Pancreas (tissue), 10 donors: ENCODE data around the gene PNMT. TPM values are rescaled to one million over a fixed set of nuclear protein-coding genes. Genes with fewer than 3 reads are reported as not detected.

Experiments used
- ATAC-seq, 4 donors: fragments of 200-7000 bp; cut with Tn5 transposase; one replicate each; pipeline versions ENCODE4 v1.8.0 to v1.9.1; 2020; ENCODE audit warnings: mild to moderate bottlenecking in 4 of 4, moderate library complexity in 4 of 4
- DNase-seq, 6 donors: peaks; one replicate each; pipeline ENCODE4 v3.0.0-alpha.2; 2020
- FAIRE-seq: peaks from 2 replicates; lab custom pipeline; 2012; peaks lifted over from hg19 to GRCh38; lab: Jason Lieb, UNC
- H3K27ac ChIP-seq, 4 donors: fragments of 200-600 bp; sonication (generic); 1 replicate in 3 of 4; 2 replicates in 1 of 4; pipeline versions ENCODE4 v1.5.0 to v1.8.0; 2020
- H3K27me3 ChIP-seq, 4 donors: fragments of 200-600 bp; one replicate each; pipeline ENCODE4 v1.8.0; 2021
- H3K36me3 ChIP-seq, 3 donors: fragments of 200-600 bp; sonication (generic) in 1 of 3; one replicate each; pipeline versions ENCODE4 v1.5.0 to v1.8.0; 2020 to 2021
- H3K4me1 ChIP-seq, 3 donors: fragments of 200-600 bp; one replicate each; pipeline ENCODE4 v1.8.0; 2021
- H3K4me3 ChIP-seq, 4 donors: fragments of 200-600 bp; sonication (generic) in 2 of 4; one replicate each; pipeline versions ENCODE4 v1.5.0 to v1.8.0; 2020 to 2021
- H3K9me3 ChIP-seq, 4 donors: fragments of 200-600 bp; one replicate each; pipeline ENCODE4 v1.8.0; 2021
- WGBS, 2 donors: extraction: QIAGEN DNeasy Blood & Tissue Kit; methylation state at CpG; one replicate each; pipeline ENCODE4 v1.1.7; 2013; 5-methylcytosine and 5-hydroxymethylcytosine counted together
- intact Hi-C, 3 donors: fragments of 100-400 bp; cut with DNase I; formaldehyde crosslinking; loops; one replicate each; pipeline versions ENCODE4 v1.11.1 to v1.14.2; 2022
- polyA plus RNA-seq, 2 donors: library from polyadenylated mRNA; stranded (reverse); fragments of 200-250 nt; gene quantifications; one replicate each; pipeline ENCODE4 v1.2.3, GENCODE V29; 2013
- total RNA-seq, 6 donors: library from RNA; stranded (reverse); fragmentation: NEBNext Ultra II Directional in 4 of 6; extraction: Animal tissue kit (Norgen Biotek cat#: 25700) in 4 of 6; gene quantifications; one replicate each; pipeline versions ENCODE4 v1.2.1 to v1.2.4, GENCODE V29; 2021 to 2023
- TF ChIP-seq, protein P1 (sequence below), 4 donors: fragments of 200-600 bp; sonication (generic) in 3 of 4; IDR thresholded peaks; one replicate each; pipeline versions ENCODE4 v1.5.0 to v1.8.0; 2021; ENCODE audit warnings: antibody characterized with exemption in 4 of 4
- donor health status: healthy with polysubstance abuse.
- donor health status: DM: no; HTN: no; CAD: no; lungs with moderate emphysema.
- donor health status: DM: no; HTN: no; CAD: no.
- donor health status: control.
- donor health status: control.
- donor health status: Bipolar disorder and iron deficiency.
- donor health status: DM: yes; HTN: yes; CAD: no.
- donor health status: DM: no; HTN: no; CAD: no.
- donor health status: DM: no; HTN: no; CAD: no.
- donor health status: DM: yes; HTN: yes; CAD: no.

The PNMT gene
- total and polyA plus RNA-seq, 8 donors = 0.16 to 11.7 (median 0.64) TPM; not detected in 3

DNA sequence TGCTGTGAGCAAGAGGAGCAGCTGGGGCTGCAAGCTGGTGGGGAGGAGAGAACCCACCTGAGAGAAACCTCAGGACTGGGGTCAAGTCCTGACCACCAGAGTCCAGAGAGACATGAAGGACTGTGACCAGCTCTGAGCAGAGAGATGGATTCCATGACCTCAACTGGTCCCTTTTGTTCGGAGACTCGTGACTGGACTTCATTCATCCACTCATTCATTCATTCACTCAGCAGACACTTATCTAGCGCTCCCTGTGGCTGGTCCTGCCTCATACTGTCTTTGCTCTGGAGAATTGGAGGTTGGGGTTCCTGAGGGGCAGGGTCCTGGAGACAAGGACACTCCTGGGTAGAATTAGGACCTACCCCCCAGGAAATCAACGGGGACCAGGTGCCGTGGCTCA is 35.7 kb downstream of the PNMT start:
- H3K4me3 ChIP-seq = no peak overlapping the region
- no peak for ATAC-seq
- intact Hi-C loops = no loop called here
- peak overlapping the region; percentile 11 to 96 (median 94) for H3K27ac ChIP-seq
- H3K9me3 ChIP-seq = no peaks in the 10 kb centered on the region
- peaks cover 30 to 57% (median 44%) of the 10 kb centered on the region in 3 donors for H3K4me1 ChIP-seq
- WGBS, 2 donors = 69% methylated on average over 5 of the region's 5 CpGs
- H3K36me3 ChIP-seq = peaks cover 0 to 9% (median 3%) of the 10 kb centered on the region in 3 donors
- H3K27me3 ChIP-seq = no peaks in the 10 kb centered on the region
- FAIRE-seq = no peak
- TF ChIP-seq, protein P1, sequence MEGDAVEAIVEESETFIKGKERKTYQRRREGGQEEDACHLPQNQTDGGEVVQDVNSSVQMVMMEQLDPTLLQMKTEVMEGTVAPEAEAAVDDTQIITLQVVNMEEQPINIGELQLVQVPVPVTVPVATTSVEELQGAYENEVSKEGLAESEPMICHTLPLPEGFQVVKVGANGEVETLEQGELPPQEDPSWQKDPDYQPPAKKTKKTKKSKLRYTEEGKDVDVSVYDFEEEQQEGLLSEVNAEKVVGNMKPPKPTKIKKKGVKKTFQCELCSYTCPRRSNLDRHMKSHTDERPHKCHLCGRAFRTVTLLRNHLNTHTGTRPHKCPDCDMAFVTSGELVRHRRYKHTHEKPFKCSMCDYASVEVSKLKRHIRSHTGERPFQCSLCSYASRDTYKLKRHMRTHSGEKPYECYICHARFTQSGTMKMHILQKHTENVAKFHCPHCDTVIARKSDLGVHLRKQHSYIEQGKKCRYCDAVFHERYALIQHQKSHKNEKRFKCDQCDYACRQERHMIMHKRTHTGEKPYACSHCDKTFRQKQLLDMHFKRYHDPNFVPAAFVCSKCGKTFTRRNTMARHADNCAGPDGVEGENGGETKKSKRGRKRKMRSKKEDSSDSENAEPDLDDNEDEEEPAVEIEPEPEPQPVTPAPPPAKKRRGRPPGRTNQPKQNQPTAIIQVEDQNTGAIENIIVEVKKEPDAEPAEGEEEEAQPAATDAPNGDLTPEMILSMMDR (IDR thresholded peaks at IDR 0.05) = no peak
- DNase-seq = no peak

- 30 to 31% methylated on average over 11 of the region's 11 CpGs for WGBS, 2 donors
- intact Hi-C loops = no loop called here
- peak overlapping the region in 2 of 4 donors; percentile 15 to 16 for H3K4me3 ChIP-seq
- ATAC-seq (peak in 1 of 4 donors; percentile 9), FAIRE-seq (no peak), DNase-seq (peak in 2 of 6 donors; percentile 29 to 54)
- H3K36me3 ChIP-seq = peaks cover 0 to 17% (median 3%) of the 10 kb centered on the region in 3 donors
- H3K9me3 ChIP-seq = no peaks in the 10 kb centered on the region
- TF ChIP-seq, protein P1 (IDR thresholded peaks at IDR 0.05) = no peak
- H3K4me1 ChIP-seq = peaks cover 30 to 53% (median 44%) of the 10 kb centered on the region in 3 donors
- no peaks in the 10 kb centered on the region for H3K27me3 ChIP-seq
- peak overlapping the region; percentile 90 to 96 (median 94) for H3K27ac ChIP-seq
These were observed 36.7 kb downstream of the PNMT start for GRCh38 chr17:39704821-39705551.

- 11 to 17% methylated on average over 12 of the region's 12 CpGs for WGBS, 2 donors
- peak overlapping the region in 2 of 4 donors; percentile 15 to 16 for H3K4me3 ChIP-seq
- intact Hi-C loops = no loop called here
These were observed 37.6 kb downstream of the PNMT start for GRCh38 chr17:39705786-39706348.

DNA sequence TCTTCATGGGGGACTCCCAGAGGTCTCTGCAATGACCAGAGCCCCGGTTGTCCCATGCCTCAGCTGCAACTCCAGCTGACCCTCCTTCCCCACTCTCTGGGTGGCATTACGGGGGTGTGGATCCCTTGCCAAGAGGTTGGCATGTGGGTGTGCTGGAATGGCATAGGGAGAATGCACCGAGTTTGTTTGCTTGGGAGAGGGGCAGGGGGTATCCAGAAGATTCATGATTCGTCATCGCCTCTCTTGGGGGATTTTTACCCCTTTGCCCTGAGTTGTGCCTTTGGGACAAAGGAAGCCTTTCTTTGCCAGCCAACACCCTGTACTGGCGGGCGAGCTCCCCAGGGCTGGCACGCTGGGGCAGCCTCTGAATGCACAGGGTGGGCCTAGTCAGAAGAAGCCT is 38.1 kb downstream of the PNMT start:
- Histone ChIP-seq H3K4me3 (peak overlapping the region in 2 of 4 donors; percentile 14 to 16), H3K27ac (peak overlapping the region; percentile 90 to 96 (median 94)), H3K36me3 (peaks cover 0 to 31% (median 3%) of the 10 kb centered on the region in 3 donors), H3K27me3 (no peaks in the 10 kb centered on the region), H3K9me3 (no peaks in the 10 kb centered on the region), H3K4me1 (peaks cover 30 to 53% (median 44%) of the 10 kb centered on the region in 3 donors)
- ATAC-seq (peak; percentile 3 to 6 (median 4)), DNase-seq (no peak), FAIRE-seq (no peak)
- TF ChIP-seq, protein P1 (IDR thresholded peaks at IDR 0.05) = no peak
- intact Hi-C loops = no loop called here
- WGBS, 2 donors = 35 to 41% methylated on average over 8 of the region's 8 CpGs

More at GRCh38 chr17:39705786-39706348, 37.6 kb downstream of the PNMT start:
- Histone ChIP-seq H3K27me3 (no peaks in the 10 kb centered on the region), H3K36me3 (peaks cover 0 to 26% (median 3%) of the 10 kb centered on the region in 3 donors), H3K9me3 (no peaks in the 10 kb centered on the region), H3K4me1 (peaks cover 30 to 53% (median 44%) of the 10 kb centered on the region in 3 donors), H3K27ac (peak overlapping the region; percentile 90 to 96 (median 94))
- TF ChIP-seq, protein P1 (IDR thresholded peaks at IDR 0.05) = no peak
- ATAC-seq (peak; percentile 85 to 92 (median 88)), FAIRE-seq (no peak), DNase-seq (peak; percentile 82 to 95 (median 92))
